HepG2 (cell line): ENCODE results near the gene NEGR1. TPM values are rescaled to one million over a fixed set of nuclear protein-coding genes. Genes with fewer than 3 reads are reported as not detected.

Source experiments
- ATAC-seq: fragments of 200-7000 bp; cut with Tn5 transposase; 3 replicates; pipeline ENCODE4 v1.9.1; 2020; ENCODE audit warnings: mild to moderate bottlenecking, moderate library complexity
- BruUV-seq: library from RNA; stranded (reverse); fragments of 400-500 nt; replicated peaks from 2 replicates; lab custom pipeline; 2021; lab: Mats Ljungman, UMichigan
- CTCF ChIA-PET: fragments of 300-600 bp; formaldehyde crosslinking; extraction: SDS; loops from one replicate; lab custom pipeline; 2021; ENCODE audit warnings: low total read pairs, inconsistent platforms, low intra/inter-chr PET ratio; lab: Yijun Ruan, JAX
- POLR2A ChIA-PET: fragments of 350-600 bp; sonication (Branson Sonifier 250); formaldehyde crosslinking; loops from one replicate; lab custom pipeline; 2020; ENCODE audit warnings: antibody characterized with exemption, inconsistent platforms; lab: Yijun Ruan, JAX
- DNase-seq: peaks from one replicate; pipeline ENCODE4 v3.0.0-alpha.2; 2015; ENCODE audit warnings: low spot score
- FAIRE-seq: peaks from 3 replicates; lab custom pipeline; 2011; peaks lifted over from hg19 to GRCh38; lab: Jason Lieb, UNC
- H2AFZ ChIP-seq: one replicate; pipeline ENCODE4 v1.6.1; 2011; ENCODE audit warnings: low read length, inconsistent platforms
- H3K27ac ChIP-seq: fragments of 300-600 bp; 3 replicates; pipeline ENCODE4 v1.8.0; 2011; ENCODE audit warnings: mixed run types, mild to moderate bottlenecking, mixed read lengths, low read length, inconsistent platforms; ENCODE audit not compliant: insufficient read depth; ENCODE audit errors: extremely low read length
- H3K27me3 ChIP-seq, 2 experiments: fragments of 200-600 bp in 1 of 2; 2 replicates in 1 of 2; 3 replicates in 1 of 2; pipeline versions ENCODE4 v1.6.0 to v1.8.0; 2011; ENCODE audit warnings: low read length in 2 of 2, mild to moderate bottlenecking in 2 of 2, moderate library complexity in 2 of 2, inconsistent platforms in 1 of 2; ENCODE audit not compliant: insufficient read depth in 2 of 2, control insufficient read depth in 1 of 2
- H3K36me3 ChIP-seq, 2 experiments: fragments of 200-600 bp in 1 of 2; replicated peaks in 1 of 2; 2 replicates in 1 of 2; 3 replicates in 1 of 2; pipeline versions ENCODE4 v1.5.1 to v1.8.0; 2011; ENCODE audit warnings: low read length in 2 of 2, inconsistent platforms in 1 of 2; ENCODE audit not compliant: insufficient read depth in 2 of 2, control insufficient read depth in 1 of 2
- H3K4me1 ChIP-seq: 2 replicates; pipeline ENCODE4 v1.5.1; 2012; ENCODE audit warnings: low read length, inconsistent platforms; ENCODE audit not compliant: insufficient read depth
- H3K4me2 ChIP-seq: 2 replicates; pipeline ENCODE4 v1.6.0; 2011; ENCODE audit warnings: low read depth, low read length, inconsistent platforms
- H3K4me3 ChIP-seq, 3 experiments: fragments of 200-600 bp in 1 of 3; sonication (generic), shearing (Covaris generic) in 1 of 3; replicated peaks in 1 of 3; 2 replicates each; pipeline ENCODE4 v1.5.1; 2011 to 2016; ENCODE audit warnings: low read length in 3 of 3, inconsistent platforms in 2 of 3, low read depth in 2 of 3, mild to moderate bottlenecking in 2 of 3, control low read depth in 1 of 3, mixed read lengths in 1 of 3; ENCODE audit not compliant: insufficient read depth in 1 of 3
- H3K79me2 ChIP-seq: one replicate; pipeline ENCODE4 v1.6.1; 2011; ENCODE audit warnings: low read length, inconsistent platforms; ENCODE audit not compliant: insufficient read depth
- H3K9ac ChIP-seq: 2 replicates; pipeline ENCODE4 v1.6.0; 2011; ENCODE audit warnings: mild to moderate bottlenecking, low read depth, low read length, inconsistent platforms; ENCODE audit not compliant: insufficient read depth
- H3K9me3 ChIP-seq: 2 replicates; pipeline ENCODE4 v1.5.1; 2012; ENCODE audit warnings: mild to moderate bottlenecking, low read length
- H4K20me1 ChIP-seq: 2 replicates; pipeline ENCODE4 v1.6.0; 2011; ENCODE audit warnings: inconsistent platforms, mild to moderate bottlenecking, low read length, moderate library complexity; ENCODE audit not compliant: insufficient read depth
- HMG20A ChIP-seq: IDR thresholded peaks from 2 replicates; pipeline ENCODE4 v1.6.1; 2016; ENCODE audit warnings: borderline replicate concordance
- NONO ChIP-seq, 2 experiments: fragments of 450-650 bp in 1 of 2; sonication (generic) in 1 of 2; formaldehyde crosslinking in 1 of 2; IDR thresholded peaks in 1 of 2; conservative IDR thresholded peaks in 1 of 2; 2 replicates each; pipeline versions ENCODE4 v1.6.1 to v1.8.0; 2017 to 2022; ENCODE audit warnings: mild to moderate bottlenecking in 1 of 2, missing genetic modification reagents in 1 of 2, moderate library complexity in 1 of 2
- PITX1 ChIP-seq: sonication (generic); formaldehyde crosslinking; IDR thresholded peaks from 2 replicates; pipeline ENCODE4 v1.5.1; 2020; ENCODE audit warnings: mild to moderate bottlenecking, missing genetic modification reagents
- ZBTB7A ChIP-seq: sonication (generic); formaldehyde crosslinking; IDR thresholded peaks from 2 replicates; pipeline ENCODE4 v1.8.0; 2022; ENCODE audit warnings: mild to moderate bottlenecking, missing genetic modification reagents
- ZC3H4 ChIP-seq: sonication (generic); formaldehyde crosslinking; IDR thresholded peaks from 2 replicates; pipeline ENCODE4 v1.4.0; 2020; ENCODE audit warnings: missing genetic modification reagents, borderline replicate concordance
- ZNF143 ChIP-seq: sonication (generic); formaldehyde crosslinking; IDR thresholded peaks from 2 replicates; pipeline ENCODE4 v1.4.0; 2020; ENCODE audit warnings: missing genetic modification reagents
- ZNF879 ChIP-seq: sonication (generic); formaldehyde crosslinking; IDR thresholded peaks from 2 replicates; pipeline ENCODE4 v1.8.1; 2023; ENCODE audit warnings: missing genetic modification reagents
- in situ Hi-C: cut with HindIII; loops from 2 replicates; pipeline ENCODE4 v1.10.0; 2017; ENCODE audit warnings: low pct_unique_long_range_greater_than_20kb; ENCODE audit not compliant: extremely low pct_ligation_motif_present
- intact Hi-C: fragments of 100-400 bp; cut with micrococcal nuclease; formaldehyde crosslinking; loops from one replicate; pipeline ENCODE4 v1.10.0; 2022; ENCODE audit not compliant: unreplicated experiment
- polyA plus RNA-seq, 8 experiments: library from polyadenylated mRNA; depleted of rRNA in 3 of 8; stranded (reverse) in 7 of 8; unstranded in 1 of 8; fragments of >200 nt; fragmentation: Illumina TruSeq in 4 of 8; extraction: Trizol in 4 of 8; gene quantifications; 2 replicates each; pipeline versions ENCODE4 v1.2.1 to v1.2.3, GENCODE V29; 2011 to 2016; ENCODE audit warnings: low read depth in 4 of 8, missing spikeins in 1 of 8, mixed read lengths in 1 of 8; ENCODE audit not compliant: insufficient read depth in 1 of 8
- total RNA-seq, 5 experiments: library from RNA; depleted of rRNA; stranded (reverse); fragments of >200 nt; fragmentation: Illumina TruSeq; extraction: Trizol; gene quantifications; 2 replicates each; pipeline ENCODE4 v1.2.3, GENCODE V29; 2016; ENCODE audit warnings: low read depth in 1 of 5
- TF ChIP-seq, protein P1 (sequence below): IDR thresholded peaks from 2 replicates; pipeline ENCODE4 v1.6.1; 2016; ENCODE audit warnings: control low read depth
- TF ChIP-seq, protein P2 (sequence below): sonication (generic); formaldehyde crosslinking; IDR thresholded peaks from 2 replicates; pipeline ENCODE4 v1.4.0; 2020; ENCODE audit warnings: missing genetic modification reagents

Gene NEGR1
- total and polyA plus RNA-seq, 2 of the 13 experiments (the other 11 are each of a cell fraction or from before 2014, with no cell fraction given): not detected

GRCh38 chr1:71462247-71462646 lies 820.1 kb downstream of the NEGR1 start:
- Histone ChIP-seq H3K79me2 (no peaks in the 10 kb centered on the region), H4K20me1 (no peaks in the 10 kb centered on the region), H3K9ac (no peak overlapping the region), H3K27me3 (no peaks in the 10 kb centered on the region), H3K27ac (no peak overlapping the region), H2AFZ (no peak overlapping the region), H3K4me3 (no peak overlapping the region), H3K4me2 (no peak overlapping the region), H3K9me3 (peaks cover 30% of the 10 kb centered on the region), H3K36me3 (no peaks in the 10 kb centered on the region), H3K4me1 (no peaks in the 10 kb centered on the region)
- in situ Hi-C loops (no loop called here), intact Hi-C loops (no loop called here)
- TF ChIP-seq ZBTB7A (no peak), ZNF879 (CRISPR knock-in tag) (no peak), PITX1 (CRISPR knock-in tag) (no peak), ZC3H4 (no peak), HMG20A (no peak), ZNF143 (no peak), NONO (IDR thresholded peaks at IDR 0.05) (no peak), NONO (CRISPR knock-in tag; conservative IDR thresholded peaks at IDR 0.05) (no peak)
- TF ChIP-seq, protein P1, sequence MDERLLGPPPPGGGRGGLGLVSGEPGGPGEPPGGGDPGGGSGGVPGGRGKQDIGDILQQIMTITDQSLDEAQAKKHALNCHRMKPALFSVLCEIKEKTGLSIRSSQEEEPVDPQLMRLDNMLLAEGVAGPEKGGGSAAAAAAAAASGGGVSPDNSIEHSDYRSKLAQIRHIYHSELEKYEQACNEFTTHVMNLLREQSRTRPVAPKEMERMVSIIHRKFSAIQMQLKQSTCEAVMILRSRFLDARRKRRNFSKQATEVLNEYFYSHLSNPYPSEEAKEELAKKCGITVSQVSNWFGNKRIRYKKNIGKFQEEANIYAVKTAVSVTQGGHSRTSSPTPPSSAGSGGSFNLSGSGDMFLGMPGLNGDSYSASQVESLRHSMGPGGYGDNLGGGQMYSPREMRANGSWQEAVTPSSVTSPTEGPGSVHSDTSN (CRISPR knock-in tag): no peak
- TF ChIP-seq, protein P2, sequence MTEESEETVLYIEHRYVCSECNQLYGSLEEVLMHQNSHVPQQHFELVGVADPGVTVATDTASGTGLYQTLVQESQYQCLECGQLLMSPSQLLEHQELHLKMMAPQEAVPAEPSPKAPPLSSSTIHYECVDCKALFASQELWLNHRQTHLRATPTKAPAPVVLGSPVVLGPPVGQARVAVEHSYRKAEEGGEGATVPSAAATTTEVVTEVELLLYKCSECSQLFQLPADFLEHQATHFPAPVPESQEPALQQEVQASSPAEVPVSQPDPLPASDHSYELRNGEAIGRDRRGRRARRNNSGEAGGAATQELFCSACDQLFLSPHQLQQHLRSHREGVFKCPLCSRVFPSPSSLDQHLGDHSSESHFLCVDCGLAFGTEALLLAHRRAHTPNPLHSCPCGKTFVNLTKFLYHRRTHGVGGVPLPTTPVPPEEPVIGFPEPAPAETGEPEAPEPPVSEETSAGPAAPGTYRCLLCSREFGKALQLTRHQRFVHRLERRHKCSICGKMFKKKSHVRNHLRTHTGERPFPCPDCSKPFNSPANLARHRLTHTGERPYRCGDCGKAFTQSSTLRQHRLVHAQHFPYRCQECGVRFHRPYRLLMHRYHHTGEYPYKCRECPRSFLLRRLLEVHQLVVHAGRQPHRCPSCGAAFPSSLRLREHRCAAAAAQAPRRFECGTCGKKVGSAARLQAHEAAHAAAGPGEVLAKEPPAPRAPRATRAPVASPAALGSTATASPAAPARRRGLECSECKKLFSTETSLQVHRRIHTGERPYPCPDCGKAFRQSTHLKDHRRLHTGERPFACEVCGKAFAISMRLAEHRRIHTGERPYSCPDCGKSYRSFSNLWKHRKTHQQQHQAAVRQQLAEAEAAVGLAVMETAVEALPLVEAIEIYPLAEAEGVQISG (CRISPR knock-in tag): no peak
- BruUV-seq: no TSS peak
- POLR2A ChIA-PET: no interaction called here
- ATAC-seq (no peak), FAIRE-seq (no peak), DNase-seq (no peak)
- CTCF ChIA-PET: no interaction called here
